ELR (cell line): ENCODE measurements around the gene CNPY3.

Experiments used
- DNase-seq: peaks from one replicate; pipeline ENCODE4 v3.0.0-alpha.2; 2015; ENCODE audit warnings: low read depth

The CNPY3 gene

GRCh38 chr6:42960243-42961019 is 31.2 kb downstream of the CNPY3 start, which contains the start of gene GNMT:
TSS of gene GNMT (plus strand) at chr6:42960754. CDS start at chr6:42960768, 14 bp downstream.
- peak; percentile 35 for DNase-seq

- no peak for DNase-seq
These were observed 31.8 kb downstream of the CNPY3 start for GRCh38 chr6:42961020-42961470.

GRCh38 chr6:42962096-42962495 is 32.8 kb downstream of the CNPY3 start:
- DNase-seq, result no peak

- no peak for DNase-seq
These were observed 33.4 kb downstream of the CNPY3 start for GRCh38 chr6:42962502-42963178.

GRCh38 chr6:42963179-42963854 is 34.0 kb downstream of the CNPY3 start:
- no peak for DNase-seq

- peak; percentile 76 for DNase-seq
These were observed 34.8 kb downstream of the CNPY3 start for GRCh38 chr6:42963855-42964605.

GRCh38 chr6:42966571-42966970 is 37.3 kb downstream of the CNPY3 start:
- DNase-seq, result no peak

- no peak for DNase-seq
These were observed 37.9 kb downstream of the CNPY3 start for GRCh38 chr6:42967228-42967627.

GRCh38 chr6:42968126-42968701 is 38.9 kb downstream of the CNPY3 start:
- no peak for DNase-seq

- no peak for DNase-seq
These were observed 39.5 kb downstream of the CNPY3 start for GRCh38 chr6:42968783-42969182.

GRCh38 chr6:42969431-42969830 is 40.2 kb downstream of the CNPY3 start:
- DNase-seq, result no peak

- no peak for DNase-seq
These were observed 40.7 kb downstream of the CNPY3 start for GRCh38 chr6:42969934-42970333.

- peak; percentile 68 for DNase-seq
These were observed 41.8 kb downstream of the CNPY3 start for GRCh38 chr6:42970871-42971612.

GRCh38 chr6:42971746-42972327 is 42.6 kb downstream of the CNPY3 start:
- no peak for DNase-seq

GRCh38 chr6:42973926-42974325 is 44.6 kb downstream of the CNPY3 start:
- no peak for DNase-seq

GRCh38 chr6:42974919-42975505 is 45.7 kb downstream of the CNPY3 start:
- no peak for DNase-seq

- DNase-seq, result peak; percentile 44
These were observed 49.2 kb downstream of the CNPY3 start for GRCh38 chr6:42978487-42978838.

GRCh38 chr6:42978839-42979522 is 49.7 kb downstream of the CNPY3 start, which contains the start of gene PEX6:
TSS of gene PEX6 (minus strand) at chr6:42979181. CDS start at chr6:42979150, 31 bp downstream.
- DNase-seq, result peak; percentile 86

- peak; percentile 74 for DNase-seq
These were observed 50.4 kb downstream of the CNPY3 start for GRCh38 chr6:42979523-42980177.
